Stimulated activated CD4-positive, alpha-beta T cell treated with anti-CD3 and anti-CD28 coated beads, Interleukin-1b, Interleukin-23, amount 100 ng/mL, for 24 hours (primary cell): ENCODE results near the gene BCL2L14.
"Not testable (repeated sequence)": the region's sequence is repeated elsewhere in the genome, so short reads cannot be mapped to it uniquely, and the experiment has no call there.

ENCODE experiments used
- DNase-seq, 4 experiments: peaks; one replicate each; pipeline ENCODE4 v3.0.0-alpha.2; 2020; ENCODE audit warnings: low read depth in 4 of 4, low spot score in 1 of 4

BCL2L14 gene

GRCh38 chr12:12107678-12108077, 36.9 kb downstream of the BCL2L14 start:
- DNase-seq, result no peak

- no peak for DNase-seq
These were observed 37.8 kb downstream of the BCL2L14 start for GRCh38 chr12:12108441-12109058.

GRCh38 chr12:12110923-12111555, 40.3 kb downstream of the BCL2L14 start:
- peak in 1 of 4 experiments; percentile 4 for DNase-seq

- no peak for DNase-seq
These were observed 44.8 kb downstream of the BCL2L14 start for GRCh38 chr12:12115514-12115913.

GRCh38 chr12:12116677-12117076, 45.9 kb downstream of the BCL2L14 start:
- DNase-seq, result no peak

- no peak for DNase-seq
These were observed 50.3 kb downstream of the BCL2L14 start for GRCh38 chr12:12121061-12121460.

- no peak for DNase-seq
These were observed 52.4 kb downstream of the BCL2L14 start for GRCh38 chr12:12123036-12123604.

GRCh38 chr12:12126551-12126950, 55.8 kb downstream of the BCL2L14 start:
- DNase-seq, result no peak

- no peak for DNase-seq
These were observed 56.6 kb downstream of the BCL2L14 start for GRCh38 chr12:12127304-12127703.

- DNase-seq, result no peak
These were observed 57.9 kb downstream of the BCL2L14 start for GRCh38 chr12:12128670-12129069.

GRCh38 chr12:12133259-12133658, 62.5 kb downstream of the BCL2L14 start:
- DNase-seq, result no peak

- no peak for DNase-seq
These were observed 63.0 kb downstream of the BCL2L14 start for GRCh38 chr12:12133785-12134184.

- no peak for DNase-seq
These were observed 67.7 kb downstream of the BCL2L14 start for GRCh38 chr12:12138203-12139154.

GRCh38 chr12:12141000-12141399, 70.3 kb downstream of the BCL2L14 start:
- DNase-seq, result no peak

- not testable (repeated sequence) for DNase-seq
These were observed 73.8 kb downstream of the BCL2L14 start for GRCh38 chr12:12144531-12144930.

- DNase-seq, result no peak
These were observed 76.4 kb downstream of the BCL2L14 start for GRCh38 chr12:12147111-12147510.
